HEK293 (cell line): ENCODE results near the gene XRN1.

Source experiments
- CTCF ChIP-seq: fragments of 450-650 bp; formaldehyde crosslinking; IDR thresholded peaks from 2 replicates; pipeline ENCODE4 v1.5.1; 2016; ENCODE audit warnings: missing biosample characterization, missing genetic modification characterization
- PBX3 ChIP-seq: sonication (generic); formaldehyde crosslinking; IDR thresholded peaks from 2 replicates; pipeline ENCODE4 v1.8.1; 2022; ENCODE audit warnings: mild to moderate bottlenecking, moderate library complexity, missing genetic modification reagents
- ZNF398 ChIP-seq: fragments of 450-650 bp; formaldehyde crosslinking; IDR thresholded peaks from 2 replicates; pipeline ENCODE4 v1.5.1; 2017; ENCODE audit warnings: missing biosample characterization, missing genetic modification characterization

- TF ChIP-seq ZNF398 (tag by site-specific recombination), result no peak
- TF ChIP-seq CTCF (tag by site-specific recombination), result no peak
- TF ChIP-seq PBX3 (CRISPR knock-in tag), result no peak
Observed at GRCh38 chr3:142272200-142272891, 175.5 kb downstream of the XRN1 start.
